Left ventricle myocardium inferior (tissue), 1 donor: ENCODE results near the gene ZER1. TPM values are rescaled to one million over a fixed set of nuclear protein-coding genes. Genes with fewer than 3 reads are reported as not detected.
A peak's percentile ranks its signal among the peaks of the same experiment; 100 is the strongest.

Experiments
- DNase-seq: peaks from one replicate; pipeline ENCODE4 v3.0.0-alpha.2; 2020
- H3K27ac ChIP-seq: fragments of 200-600 bp; replicated peaks from 2 replicates; pipeline ENCODE4 v1.8.0; 2021
- H3K27me3 ChIP-seq: fragments of 200-600 bp; 2 replicates; pipeline ENCODE4 v1.8.0; 2021; ENCODE audit warnings: low read depth
- H3K36me3 ChIP-seq: fragments of 200-600 bp; 2 replicates; pipeline ENCODE4 v1.8.0; 2021
- H3K4me1 ChIP-seq: fragments of 200-600 bp; 2 replicates; pipeline ENCODE4 v1.8.0; 2021
- H3K4me3 ChIP-seq: fragments of 200-600 bp; 2 replicates; pipeline ENCODE4 v1.8.0; 2021; ENCODE audit warnings: mild to moderate bottlenecking, moderate library complexity
- H3K9me3 ChIP-seq: fragments of 200-600 bp; replicated peaks from 2 replicates; pipeline ENCODE4 v1.8.0; 2021
- intact Hi-C: fragments of 100-400 bp; cut with micrococcal nuclease; formaldehyde crosslinking; loops from one replicate; pipeline ENCODE4 v1.11.0; 2022
- long read RNA-seq: library from polyadenylated mRNA; unstranded; transcript quantifications from one replicate; pipeline ENCODE4 v2.0.0, GENCODE V29; 2021
- total RNA-seq: library from RNA; stranded (reverse); fragmentation: NEBNext Ultra II Directional; extraction: Animal tissue kit (Norgen Biotek cat#: 25700); gene quantifications from one replicate; pipeline ENCODE4 v1.2.1, GENCODE V29; 2021
- TF ChIP-seq, protein P1 (sequence below): fragments of 200-600 bp; IDR thresholded peaks from 2 replicates; pipeline ENCODE4 v1.8.0; 2021; ENCODE audit warnings: antibody characterized with exemption, mild to moderate bottlenecking, borderline replicate concordance
- donor health status: DM: no; HTN: yes; CAD: no; lungs with severe emphysema.

ZER1 gene
- 61.6 TPM for total RNA-seq
- long read RNA-seq, full-length matches to known transcripts, result 124 of 324 reads
- long read RNA-seq, partial matches to known transcripts, result 34 of 324 reads
- long read RNA-seq, other reads (novel, unspliced or antisense), result 166 of 324 reads

DNA sequence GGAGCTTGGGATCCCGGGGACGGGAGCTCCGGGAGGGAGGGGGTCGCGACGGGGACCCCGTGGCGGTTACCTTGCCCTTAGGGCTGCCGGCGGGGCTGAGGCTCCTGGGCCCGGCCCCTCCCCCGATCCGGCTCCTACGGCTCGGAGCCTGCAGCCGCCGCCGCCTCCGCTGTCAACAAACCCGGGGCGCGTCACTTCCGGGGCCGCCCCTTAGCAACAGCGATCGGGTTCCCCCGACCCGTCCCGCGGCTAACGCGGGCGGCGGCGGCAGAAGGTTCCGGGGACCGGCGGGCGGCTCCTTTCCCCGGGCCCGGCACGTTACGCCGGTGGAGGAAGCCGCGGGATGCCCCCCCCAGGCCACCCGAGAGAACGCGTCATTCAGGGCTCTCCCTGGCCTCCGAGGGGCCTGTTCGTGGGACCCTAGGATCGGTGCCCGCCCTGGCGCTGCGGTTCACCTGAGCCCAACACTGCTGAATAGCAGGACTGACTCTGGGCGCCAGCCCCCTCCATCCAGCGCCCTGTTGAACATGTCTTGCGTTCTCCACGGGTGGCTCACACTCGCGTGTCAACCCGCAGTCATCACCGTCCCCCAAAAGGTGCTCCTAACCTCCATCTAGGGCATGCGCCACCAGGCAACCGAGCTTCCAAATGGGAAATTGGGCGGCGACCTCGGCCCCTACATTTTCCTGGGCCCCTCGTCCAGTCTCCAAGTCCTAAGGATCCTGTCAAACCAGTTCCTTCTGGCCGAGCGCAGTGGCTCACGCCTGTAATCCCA, at the start of gene ZER1:
TSS of gene ZER1 (minus strand) at position 183 of the 775 bp plus-strand sequence. CDS start 16,362 bp downstream, outside the sequence.
- Histone ChIP-seq H3K36me3 (no peaks in the 10 kb centered on the region), H3K9me3 (peaks cover 11% of the 10 kb centered on the region), H3K27ac (peak within 1 kb of the TSS; percentile 97), H3K4me3 (peak within 1 kb of the TSS; percentile 87), H3K27me3 (no peaks in the 10 kb centered on the region), H3K4me1 (peaks cover 43% of the 10 kb centered on the region)
- TF ChIP-seq, protein P1, sequence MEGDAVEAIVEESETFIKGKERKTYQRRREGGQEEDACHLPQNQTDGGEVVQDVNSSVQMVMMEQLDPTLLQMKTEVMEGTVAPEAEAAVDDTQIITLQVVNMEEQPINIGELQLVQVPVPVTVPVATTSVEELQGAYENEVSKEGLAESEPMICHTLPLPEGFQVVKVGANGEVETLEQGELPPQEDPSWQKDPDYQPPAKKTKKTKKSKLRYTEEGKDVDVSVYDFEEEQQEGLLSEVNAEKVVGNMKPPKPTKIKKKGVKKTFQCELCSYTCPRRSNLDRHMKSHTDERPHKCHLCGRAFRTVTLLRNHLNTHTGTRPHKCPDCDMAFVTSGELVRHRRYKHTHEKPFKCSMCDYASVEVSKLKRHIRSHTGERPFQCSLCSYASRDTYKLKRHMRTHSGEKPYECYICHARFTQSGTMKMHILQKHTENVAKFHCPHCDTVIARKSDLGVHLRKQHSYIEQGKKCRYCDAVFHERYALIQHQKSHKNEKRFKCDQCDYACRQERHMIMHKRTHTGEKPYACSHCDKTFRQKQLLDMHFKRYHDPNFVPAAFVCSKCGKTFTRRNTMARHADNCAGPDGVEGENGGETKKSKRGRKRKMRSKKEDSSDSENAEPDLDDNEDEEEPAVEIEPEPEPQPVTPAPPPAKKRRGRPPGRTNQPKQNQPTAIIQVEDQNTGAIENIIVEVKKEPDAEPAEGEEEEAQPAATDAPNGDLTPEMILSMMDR, result no peak
- peak; percentile 95 for DNase-seq
- intact Hi-C loops, result no loop called here

DNA sequence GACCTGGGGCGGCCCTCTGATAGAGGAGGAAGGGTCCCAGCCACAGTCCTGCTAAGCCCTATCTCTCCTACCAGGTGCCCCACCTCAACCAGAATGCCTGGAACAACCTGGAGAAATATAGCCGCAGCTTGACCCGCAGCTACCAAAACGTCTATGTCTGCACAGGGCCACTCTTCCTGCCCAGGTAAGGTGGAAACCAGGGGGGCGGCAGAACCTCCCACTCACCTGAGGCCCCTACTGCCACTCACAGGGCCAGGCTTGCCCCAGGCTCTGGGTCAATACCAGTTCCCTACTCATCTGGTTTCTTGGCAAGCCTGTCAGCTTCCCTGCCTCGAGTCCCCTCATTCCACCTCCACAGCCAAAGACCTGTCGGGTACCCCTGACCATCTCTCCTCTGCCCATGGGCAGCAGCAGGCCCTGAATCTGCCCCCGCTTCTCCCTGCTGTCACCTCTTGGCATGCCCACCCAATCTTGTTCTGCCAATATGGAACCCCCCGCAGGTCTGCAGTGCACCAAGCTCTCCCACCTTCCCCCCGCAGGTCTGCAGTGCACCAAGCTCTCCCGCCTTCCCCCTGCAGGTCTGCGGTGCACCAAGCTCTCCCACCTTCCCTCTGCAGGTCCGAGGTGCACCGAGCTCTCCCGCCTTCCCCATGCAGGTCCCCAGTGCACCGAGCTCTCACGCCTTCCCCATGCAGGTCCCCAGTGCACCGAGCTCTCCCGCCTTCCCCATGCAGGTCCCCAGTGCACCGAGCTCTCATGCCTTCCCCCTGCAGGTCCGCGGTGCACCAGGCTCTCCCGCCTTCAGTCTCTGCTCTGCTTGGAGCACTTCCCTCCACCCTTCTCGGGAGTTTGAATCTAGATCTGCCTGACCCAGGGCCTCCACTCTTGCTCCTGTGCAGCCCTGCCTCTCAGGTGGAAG, 49.2 kb upstream of the ZER1 start:
- no peaks in the 10 kb centered on the region for H3K27me3 ChIP-seq
- intact Hi-C loops, result no loop called here
- TF ChIP-seq, protein P1, result no peak
- H3K4me3 ChIP-seq, result no peak overlapping the region
- peak overlapping the region; percentile 97 for H3K27ac ChIP-seq
- peaks cover 50% of the 10 kb centered on the region for H3K36me3 ChIP-seq
- H3K9me3 ChIP-seq, result no peaks in the 10 kb centered on the region
- no peak for DNase-seq
- peaks cover 22% of the 10 kb centered on the region for H3K4me1 ChIP-seq

DNA sequence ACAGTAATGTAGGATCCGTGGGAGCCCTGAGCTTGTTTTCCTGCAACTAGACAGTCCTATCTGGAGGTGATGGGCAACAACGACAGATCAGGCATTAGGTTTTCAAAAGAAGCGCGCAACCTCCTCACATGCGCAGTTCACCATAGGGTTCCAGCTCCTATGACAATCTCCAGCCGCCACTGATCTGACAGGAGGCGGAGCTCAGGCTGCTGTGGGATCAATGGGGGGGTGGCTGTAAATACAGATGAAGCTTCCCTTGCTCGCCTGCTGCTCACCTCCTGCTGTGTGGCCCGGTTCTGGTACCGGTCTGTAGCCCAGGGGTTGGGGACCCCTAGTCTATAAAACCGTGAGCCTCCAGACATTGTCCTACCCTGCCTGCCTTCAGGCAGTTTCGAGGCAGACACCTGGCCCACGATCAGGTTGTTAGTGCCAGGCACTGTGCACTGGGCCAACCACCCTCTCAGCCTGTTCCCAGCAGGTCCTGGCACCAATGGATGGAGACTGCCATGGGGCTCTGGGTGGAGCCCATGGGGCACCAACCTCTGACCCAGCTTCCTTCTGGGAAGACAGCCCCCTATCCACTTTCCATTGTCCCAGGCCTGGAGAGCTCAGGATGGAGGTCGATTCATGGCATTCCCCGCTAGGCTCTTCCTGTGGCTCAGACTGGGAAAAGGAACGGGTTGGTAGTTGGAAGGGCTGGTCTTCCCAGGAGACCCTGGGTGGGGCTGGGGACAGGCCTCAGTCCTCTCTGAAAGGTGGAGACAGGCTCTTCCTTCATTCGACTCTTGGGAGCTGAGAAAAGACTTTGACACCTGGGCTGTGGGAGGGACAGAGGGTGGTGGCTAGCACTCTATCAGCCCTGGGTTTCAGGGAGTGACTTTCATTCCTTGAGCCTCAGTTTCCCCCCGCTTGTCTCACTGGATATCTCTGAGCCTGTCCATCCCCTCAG, 48.3 kb upstream of the ZER1 start:
- peak overlapping the region; percentile 97 for H3K27ac ChIP-seq
- no peaks in the 10 kb centered on the region for H3K27me3 ChIP-seq
- H3K4me1 ChIP-seq, result peaks cover 22% of the 10 kb centered on the region
- no peaks in the 10 kb centered on the region for H3K9me3 ChIP-seq
- intact Hi-C loops, result no loop called here
- TF ChIP-seq, protein P1, result no peak
- DNase-seq, result peak; percentile 64
- H3K4me3 ChIP-seq, result peak overlapping the region; percentile 78
- H3K36me3 ChIP-seq, result peaks cover 41% of the 10 kb centered on the region

DNA sequence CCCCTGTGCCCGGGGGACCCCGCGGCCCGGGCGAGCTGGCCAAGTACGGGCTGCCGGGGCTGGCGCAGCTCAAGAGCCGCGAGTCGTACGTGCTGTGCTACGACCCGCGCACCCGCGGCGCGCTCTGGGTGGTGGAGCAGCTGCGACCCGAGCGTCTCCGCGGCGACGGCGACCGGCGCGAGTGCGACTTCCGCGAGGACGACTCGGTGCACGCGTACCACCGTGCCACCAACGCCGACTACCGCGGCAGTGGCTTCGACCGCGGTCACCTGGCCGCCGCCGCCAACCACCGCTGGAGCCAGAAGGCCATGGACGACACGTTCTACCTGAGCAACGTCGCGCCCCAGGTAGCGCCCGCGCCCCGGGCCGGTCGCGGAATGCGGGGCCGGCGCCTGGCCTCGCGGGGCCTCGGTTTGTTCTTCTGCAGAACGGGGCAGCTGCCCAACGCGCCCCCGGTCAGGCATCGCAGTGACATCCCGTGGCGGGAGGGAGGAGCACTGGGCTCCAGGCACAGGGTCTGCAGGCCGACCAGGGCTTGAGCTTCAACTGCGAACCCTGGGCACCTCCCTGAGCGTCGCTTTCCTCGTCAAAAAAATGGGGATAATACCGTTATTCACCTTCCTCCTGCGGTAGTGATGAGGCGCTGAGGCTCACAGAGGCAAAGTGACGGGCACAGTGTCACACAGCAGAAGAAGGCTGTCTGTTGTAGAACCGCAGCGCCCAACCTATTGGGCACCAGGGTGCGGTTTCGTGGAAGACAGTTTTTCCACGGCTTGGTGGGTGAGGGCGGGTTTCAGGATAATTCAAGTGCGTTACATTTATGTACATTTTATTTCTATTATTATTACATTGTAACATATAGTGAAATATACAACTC, 47.4 kb upstream of the ZER1 start:
- no peaks in the 10 kb centered on the region for H3K27me3 ChIP-seq
- no peaks in the 10 kb centered on the region for H3K9me3 ChIP-seq
- H3K4me1 ChIP-seq, result peaks cover 22% of the 10 kb centered on the region
- peak; percentile 40 for DNase-seq
- intact Hi-C loops, result no loop called here
- peak overlapping the region; percentile 78 for H3K4me3 ChIP-seq
- TF ChIP-seq, protein P1, result no peak
- H3K27ac ChIP-seq, result peak overlapping the region; percentile 97
- peaks cover 33% of the 10 kb centered on the region for H3K36me3 ChIP-seq
